IPS-18c (cell line): Measurements from ENCODE around the gene PCBP2.
"Not testable (repeated sequence)": the region's sequence is repeated elsewhere in the genome, so short reads cannot be mapped to it uniquely, and the experiment has no call there.

ENCODE experiments used
- H3K4me3 ChIP-seq: 2 replicates; pipeline ENCODE4 v1.7.0; 2013; ENCODE audit warnings: low read depth, mild to moderate bottlenecking, low read length, moderate library complexity; ENCODE audit not compliant: insufficient read depth
- H3K9me3 ChIP-seq: one replicate; pipeline ENCODE4 v1.6.1; 2013; ENCODE audit warnings: mild to moderate bottlenecking, low read length, moderate library complexity; ENCODE audit not compliant: control insufficient read depth, insufficient read depth

Gene PCBP2

GRCh38 chr12:53430116-53430515 is 21.8 kb upstream of the PCBP2 start:
- Histone ChIP-seq H3K9me3 (no peaks in the 10 kb centered on the region), H3K4me3 (no peak overlapping the region)

- H3K9me3 ChIP-seq = no peaks in the 10 kb centered on the region
- no peak overlapping the region for H3K4me3 ChIP-seq
Observed at GRCh38 chr12:53431187-53431586, 20.7 kb upstream of the PCBP2 start.

- H3K9me3 ChIP-seq, H3K4me3 ChIP-seq: not testable (repeated sequence)
Observed at GRCh38 chr12:53435326-53435725, 16.6 kb upstream of the PCBP2 start.

GRCh38 chr12:53439582-53439981 is 12.3 kb upstream of the PCBP2 start:
- H3K9me3 ChIP-seq, H3K4me3 ChIP-seq: not testable (repeated sequence)

GRCh38 chr12:53441040-53441833 is 10.7 kb upstream of the PCBP2 start, which contains the start of gene PRR13:
TSS of gene PRR13 (plus strand) at chr12:53441734. CDS start at chr12:53442715, 981 bp downstream.
- peak within 1 kb of the TSS; percentile 82 for H3K4me3 ChIP-seq
- H3K9me3 ChIP-seq = no peaks in the 10 kb centered on the region

GRCh38 chr12:53443955-53444354 is 7.9 kb upstream of the PCBP2 start:
- no peaks in the 10 kb centered on the region for H3K9me3 ChIP-seq
- no peak overlapping the region for H3K4me3 ChIP-seq

- not testable (repeated sequence) for H3K9me3 ChIP-seq, H3K4me3 ChIP-seq
Observed at GRCh38 chr12:53444593-53445325, 7.1 kb upstream of the PCBP2 start.

GRCh38 chr12:53450936-53451335 is 966 bp upstream of the PCBP2 start:
- no peak overlapping the region for H3K4me3 ChIP-seq
- H3K9me3 ChIP-seq = no peaks in the 10 kb centered on the region

- peak overlapping the region; percentile 77 for H3K4me3 ChIP-seq
- H3K9me3 ChIP-seq = no peaks in the 10 kb centered on the region
Observed at GRCh38 chr12:53452159-53453077, 516 bp downstream of the PCBP2 start.

- no peak overlapping the region for H3K4me3 ChIP-seq
Observed at GRCh38 chr12:53453953-53454640, 2.2 kb downstream of the PCBP2 start.

GRCh38 chr12:53454707-53455106 is 2.8 kb downstream of the PCBP2 start:
- Histone ChIP-seq H3K9me3 (no peaks in the 10 kb centered on the region), H3K4me3 (no peak overlapping the region)

More at GRCh38 chr12:53453953-53454640, 2.2 kb downstream of the PCBP2 start:
- no peaks in the 10 kb centered on the region for H3K9me3 ChIP-seq

- Histone ChIP-seq H3K4me3 (no peak overlapping the region), H3K9me3 (no peaks in the 10 kb centered on the region)
Observed at GRCh38 chr12:53456654-53457366, 4.9 kb downstream of the PCBP2 start.

- Histone ChIP-seq H3K4me3 (no peak overlapping the region), H3K9me3 (no peaks in the 10 kb centered on the region)
Observed at GRCh38 chr12:53459097-53459496, 7.2 kb downstream of the PCBP2 start.

- Histone ChIP-seq H3K4me3 (no peak overlapping the region), H3K9me3 (no peaks in the 10 kb centered on the region)
Observed at GRCh38 chr12:53461059-53461458, 9.2 kb downstream of the PCBP2 start.

- no peaks in the 10 kb centered on the region for H3K9me3 ChIP-seq
- no peak overlapping the region for H3K4me3 ChIP-seq
Observed at GRCh38 chr12:53461591-53461990, 9.7 kb downstream of the PCBP2 start.

- H3K9me3 ChIP-seq = no peaks in the 10 kb centered on the region
- no peak overlapping the region for H3K4me3 ChIP-seq
Observed at GRCh38 chr12:53462935-53463334, 11.0 kb downstream of the PCBP2 start.
